Neural progenitor cell (in vitro differentiated cells): ENCODE data around the gene C20orf144.

Experiments used
- CTCF ChIP-seq: fragments of 200-600 bp; sonication (generic); IDR thresholded peaks from 2 replicates; pipeline ENCODE4 v1.5.1; 2017; ENCODE audit warnings: antibody characterized with exemption, mild to moderate bottlenecking
- EZH2phosphoT487 ChIP-seq: fragments of 200-600 bp; sonication (generic); IDR thresholded peaks from 2 replicates; pipeline ENCODE4 v1.6.1; 2017; ENCODE audit warnings: antibody characterized with exemption

- TF ChIP-seq CTCF (no peak), EZH2phosphoT487 (no peak)
Measured at GRCh38 chr20:33636776-33637175, 25.4 kb upstream of the C20orf144 start.
